Keratinocyte (primary cell): ENCODE results near the gene NASP. TPM values are rescaled to one million over a fixed set of nuclear protein-coding genes. Genes with fewer than 3 reads are reported as not detected.

Source experiments
- DNase-seq: peaks from one replicate; pipeline ENCODE4 v3.0.0-alpha.2; 2011; ENCODE audit warnings: low read depth, missing footprints, low spot score
- FAIRE-seq: peaks from 2 replicates; lab custom pipeline; 2011; peaks lifted over from hg19 to GRCh38; lab: Jason Lieb, UNC
- H2AFZ ChIP-seq: 2 replicates; pipeline ENCODE4 v1.6.0; 2012; ENCODE audit warnings: low read length, control low read depth, inconsistent platforms; ENCODE audit not compliant: control insufficient read depth
- H3K27ac ChIP-seq: 2 replicates; pipeline ENCODE4 v1.5.1; 2011; ENCODE audit warnings: low read length; ENCODE audit not compliant: control insufficient read depth, insufficient read depth
- H3K27me3 ChIP-seq: 3 replicates; pipeline ENCODE4 v1.6.0; 2011; ENCODE audit warnings: low read length; ENCODE audit not compliant: control insufficient read depth, insufficient read depth; ENCODE audit errors: extremely low read depth
- H3K36me3 ChIP-seq, 2 experiments: 2 replicates in 1 of 2; 3 replicates in 1 of 2; pipeline ENCODE4 v1.5.1; 2011; ENCODE audit warnings: low read length in 2 of 2, mild to moderate bottlenecking in 1 of 2; ENCODE audit not compliant: control insufficient read depth in 2 of 2, insufficient read depth in 2 of 2; ENCODE audit errors: extremely low read depth in 1 of 2
- H3K4me1 ChIP-seq: 3 replicates; pipeline ENCODE4 v1.5.1; 2011; ENCODE audit warnings: low read length; ENCODE audit not compliant: control insufficient read depth, insufficient read depth; ENCODE audit errors: extremely low read depth
- H3K4me2 ChIP-seq: 3 replicates; pipeline ENCODE4 v1.6.0; 2011; ENCODE audit warnings: low read depth, low read length; ENCODE audit not compliant: control insufficient read depth, insufficient read depth; ENCODE audit errors: extremely low read depth
- H3K4me3 ChIP-seq, 3 experiments: fragments of 200-600 bp in 1 of 3; sonication (generic) in 1 of 3; 2 replicates in 2 of 3; 3 replicates in 1 of 3; pipeline ENCODE4 v1.5.1; 2011 to 2016; ENCODE audit warnings: low read length in 3 of 3, mild to moderate bottlenecking in 3 of 3, control low read depth in 2 of 3, inconsistent platforms in 1 of 3, low read depth in 1 of 3, mixed read lengths in 1 of 3, mixed run types in 1 of 3, moderate library complexity in 1 of 3; ENCODE audit not compliant: control insufficient read depth in 2 of 3, insufficient read depth in 2 of 3; ENCODE audit errors: extremely low read depth in 1 of 3
- H3K79me2 ChIP-seq: 2 replicates; pipeline ENCODE4 v1.6.0; 2012; ENCODE audit warnings: low read length; ENCODE audit not compliant: control insufficient read depth, insufficient read depth
- H3K9ac ChIP-seq: 3 replicates; pipeline ENCODE4 v1.6.0; 2011; ENCODE audit warnings: low read length; ENCODE audit not compliant: control insufficient read depth, insufficient read depth; ENCODE audit errors: extremely low read depth
- H3K9me1 ChIP-seq: 3 replicates; pipeline ENCODE4 v1.6.0; 2011; ENCODE audit warnings: low read length; ENCODE audit not compliant: control insufficient read depth, insufficient read depth; ENCODE audit errors: extremely low read depth
- H3K9me3 ChIP-seq: 2 replicates; pipeline ENCODE4 v1.5.1; 2012; ENCODE audit warnings: low read depth, low read length; ENCODE audit not compliant: control insufficient read depth
- H4K20me1 ChIP-seq: 3 replicates; pipeline ENCODE4 v1.6.0; 2011; ENCODE audit warnings: low read length; ENCODE audit not compliant: control insufficient read depth, insufficient read depth; ENCODE audit errors: extremely low read depth
- EZH2 ChIP-seq: IDR thresholded peaks from one replicate; pipeline ENCODE4 v1.6.1; 2012; ENCODE audit warnings: inconsistent platforms, mild to moderate bottlenecking, low read length, moderate library complexity
- dilution Hi-C: fragments of 300-500 bp; cut with MboI; formaldehyde crosslinking; loops from one replicate; pipeline ENCODE4 v1.7.0; 2020; ENCODE audit warnings: low sequenced_read_pairs; ENCODE audit not compliant: extremely low pct_ligation_motif_present
- polyA plus RNA-seq, 5 experiments: library from polyadenylated mRNA; depleted of rRNA in 3 of 5; stranded (reverse) in 3 of 5; stranded (forward) in 1 of 5; unstranded in 1 of 5; fragments of >200 nt; gene quantifications; 1 replicate in 1 of 5; 2 replicates in 3 of 5; 3 replicates in 1 of 5; pipeline versions ENCODE4 v1.2.1 to v1.2.3, GENCODE V29; 2011 to 2012; ENCODE audit warnings: missing spikeins in 2 of 5, low read depth in 1 of 5, low replicate concordance in 1 of 5
- TF ChIP-seq, protein P1 (sequence below), 3 experiments: IDR thresholded peaks in 1 of 3; conservative IDR thresholded peaks in 1 of 3; optimal IDR thresholded peaks in 1 of 3; 2 replicates in 2 of 3; 3 replicates in 1 of 3; pipeline versions ENCODE3 to v1.5.1; 2011; ENCODE audit warnings: low read length in 3 of 3, mild to moderate bottlenecking in 3 of 3, moderate library complexity in 2 of 3, control low read depth in 1 of 3, inconsistent platforms in 1 of 3; ENCODE audit not compliant: insufficient read depth in 2 of 3; ENCODE audit errors: extremely low read depth in 1 of 3

NASP gene
- polyA plus RNA-seq, 1 donor (not counting 4 experiments of a cell fraction or from before 2014, with no cell fraction given): 61.7 TPM

DNA sequence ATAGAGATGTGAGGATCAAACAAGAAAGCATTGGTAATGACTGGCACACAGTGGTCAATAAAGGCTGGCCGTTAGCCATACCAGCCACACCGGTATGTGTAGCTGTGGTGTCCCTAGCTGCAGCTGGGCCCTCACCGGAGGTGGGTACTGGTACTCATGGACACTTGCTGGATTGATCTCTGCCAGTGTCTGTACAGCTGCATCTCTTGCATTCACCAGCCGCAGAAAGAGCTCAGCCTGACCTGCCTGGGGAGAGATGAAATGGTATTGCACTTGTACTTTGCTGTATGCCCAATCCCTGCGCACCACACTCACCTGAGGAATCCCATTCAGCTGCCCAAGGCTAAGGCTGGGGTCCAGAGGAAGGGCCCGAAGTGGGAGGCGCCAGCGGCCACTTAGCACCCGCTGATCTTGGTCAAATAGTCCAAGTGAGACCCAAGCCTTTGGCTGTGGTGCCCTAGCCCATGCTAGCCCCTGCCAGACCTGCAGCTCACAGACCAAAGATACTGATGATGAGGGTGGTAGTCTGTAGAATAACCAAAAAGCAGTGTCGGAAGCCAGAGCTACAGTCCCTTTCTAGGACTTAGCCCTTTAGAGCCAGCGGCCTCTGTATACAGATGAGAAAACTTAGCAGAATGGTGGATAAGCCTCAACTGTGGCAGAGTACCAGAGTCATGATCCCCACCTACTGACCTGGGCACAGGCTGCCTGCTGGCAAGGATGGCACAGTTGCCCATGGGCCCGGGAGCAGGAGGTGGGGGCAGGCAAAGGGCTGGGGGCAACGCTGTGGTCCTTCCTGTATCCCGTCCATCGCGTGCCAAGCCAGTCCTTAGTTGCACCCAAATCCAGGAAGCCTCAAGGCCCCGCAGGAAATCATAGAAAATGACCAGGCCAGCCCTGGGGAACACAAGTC lies 37.0 kb downstream of the NASP start:
- Histone ChIP-seq H3K79me2 (no peaks in the 10 kb centered on the region), H3K4me3 (no peak overlapping the region), H3K36me3 (peaks cover 12 to 14% of the 10 kb centered on the region in 2 experiments), H3K9me1 (peaks cover 5% of the 10 kb centered on the region), H3K4me2 (no peak overlapping the region), H3K27ac (no peak overlapping the region), H2AFZ (no peak overlapping the region), H4K20me1 (no peaks in the 10 kb centered on the region), H3K9ac (no peak overlapping the region), H3K27me3 (no peaks in the 10 kb centered on the region), H3K9me3 (no peaks in the 10 kb centered on the region), H3K4me1 (peaks cover 17% of the 10 kb centered on the region)
- DNase-seq (no peak), FAIRE-seq (no peak)
- dilution Hi-C loops: no loop called here
- TF ChIP-seq EZH2: no peak
- TF ChIP-seq, protein P1, sequence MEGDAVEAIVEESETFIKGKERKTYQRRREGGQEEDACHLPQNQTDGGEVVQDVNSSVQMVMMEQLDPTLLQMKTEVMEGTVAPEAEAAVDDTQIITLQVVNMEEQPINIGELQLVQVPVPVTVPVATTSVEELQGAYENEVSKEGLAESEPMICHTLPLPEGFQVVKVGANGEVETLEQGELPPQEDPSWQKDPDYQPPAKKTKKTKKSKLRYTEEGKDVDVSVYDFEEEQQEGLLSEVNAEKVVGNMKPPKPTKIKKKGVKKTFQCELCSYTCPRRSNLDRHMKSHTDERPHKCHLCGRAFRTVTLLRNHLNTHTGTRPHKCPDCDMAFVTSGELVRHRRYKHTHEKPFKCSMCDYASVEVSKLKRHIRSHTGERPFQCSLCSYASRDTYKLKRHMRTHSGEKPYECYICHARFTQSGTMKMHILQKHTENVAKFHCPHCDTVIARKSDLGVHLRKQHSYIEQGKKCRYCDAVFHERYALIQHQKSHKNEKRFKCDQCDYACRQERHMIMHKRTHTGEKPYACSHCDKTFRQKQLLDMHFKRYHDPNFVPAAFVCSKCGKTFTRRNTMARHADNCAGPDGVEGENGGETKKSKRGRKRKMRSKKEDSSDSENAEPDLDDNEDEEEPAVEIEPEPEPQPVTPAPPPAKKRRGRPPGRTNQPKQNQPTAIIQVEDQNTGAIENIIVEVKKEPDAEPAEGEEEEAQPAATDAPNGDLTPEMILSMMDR (optimal IDR thresholded peaks at IDR 0.05 in 1 of 3, IDR thresholded peaks at IDR 0.05 in 1 of 3, conservative IDR thresholded peaks at IDR 0.05 in 1 of 3; ENCODE audit: extremely low read depth in 1 of 3, insufficient read depth in 2 of 3, low read length in 3 of 3): no peak

DNA sequence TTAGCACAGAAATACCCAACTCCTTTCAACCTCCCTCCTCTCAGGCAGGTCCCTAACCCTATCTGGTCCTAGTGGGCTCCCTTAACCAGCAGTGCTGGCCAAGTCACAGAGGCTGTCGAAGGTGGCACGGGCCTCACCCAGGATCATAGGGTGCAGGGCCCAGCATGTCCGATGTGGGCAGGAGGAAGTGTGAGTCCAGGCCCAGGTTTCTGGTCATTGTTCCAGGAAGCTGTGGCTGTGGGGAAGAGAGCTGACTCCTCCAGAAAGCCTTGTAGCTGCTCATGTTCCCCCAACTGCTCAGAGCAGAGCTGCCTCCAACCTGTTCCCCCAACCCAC lies 37.6 kb downstream of the NASP start:
- H3K4me3 ChIP-seq: no peak overlapping the region
- H3K27me3 ChIP-seq: no peaks in the 10 kb centered on the region
- no peak for FAIRE-seq
- H3K9ac ChIP-seq: no peak overlapping the region
- H3K36me3 ChIP-seq: peaks cover 14 to 15% of the 10 kb centered on the region in 2 experiments
- no peak overlapping the region for H3K27ac ChIP-seq
- no peak overlapping the region for H2AFZ ChIP-seq
- no peaks in the 10 kb centered on the region for H3K9me3 ChIP-seq
- H3K79me2 ChIP-seq: no peaks in the 10 kb centered on the region
- DNase-seq: no peak
- dilution Hi-C loops: no loop called here
- H4K20me1 ChIP-seq: no peaks in the 10 kb centered on the region
- H3K9me1 ChIP-seq: peaks cover 5% of the 10 kb centered on the region
- H3K4me1 ChIP-seq: peaks cover 17% of the 10 kb centered on the region
- no peak overlapping the region for H3K4me2 ChIP-seq
- TF ChIP-seq, protein P1 (optimal IDR thresholded peaks at IDR 0.05 in 1 of 3, IDR thresholded peaks at IDR 0.05 in 1 of 3, conservative IDR thresholded peaks at IDR 0.05 in 1 of 3; ENCODE audit: extremely low read depth in 1 of 3, insufficient read depth in 2 of 3, low read length in 3 of 3): no peak
- TF ChIP-seq EZH2: no peak
